T-cell (primary cell): Measurements from ENCODE around the gene GPER1. TPM values are rescaled to one million over a fixed set of nuclear protein-coding genes. Genes with fewer than 3 reads are reported as not detected.

Source experiments
- ATAC-seq, 4 experiments: fragments of 200-7000 bp in 3 of 4; fragments of 150-1000 bp in 1 of 4; cut with Tn5 transposase; replicated peaks in 1 of 4; 1 replicate in 3 of 4; 2 replicates in 1 of 4; pipeline ENCODE4 v1.10.0; 2021; ENCODE audit warnings: moderate library complexity in 3 of 4, mild to moderate bottlenecking in 2 of 4, moderate number of reproducible peaks in 1 of 4
- CTCF ChIA-PET, 2 donors: fragments of 300-600 bp; sonication (Branson Sonifier 250); formaldehyde crosslinking; loops; one replicate each; lab custom pipeline; 2022; ENCODE audit warnings: antibody characterized with exemption in 2 of 2; lab: Charles Lee
- POLR2A ChIA-PET, 2 donors: fragments of 300-600 bp; sonication (Branson Sonifier 250); formaldehyde crosslinking; loops; one replicate each; lab custom pipeline; 2022; ENCODE audit warnings: antibody characterized with exemption in 2 of 2; lab: Charles Lee
- DNase-seq, 35 experiments: peaks; one replicate each; pipeline versions ENCODE4 v3.0.0 to v3.0.0-alpha.2; 2013 to 2023
- H3K27ac ChIP-seq: one replicate; pipeline ENCODE4 v1.5.1; 2013; ENCODE audit warnings: low read length
- H3K27me3 ChIP-seq, 2 experiments: replicated peaks in 1 of 2; 1 replicate in 1 of 2; 2 replicates in 1 of 2; pipeline versions ENCODE4 v1.6.1 to v1.7.0; 2013; ENCODE audit warnings: low read length in 1 of 2, mixed read lengths in 1 of 2; ENCODE audit not compliant: control insufficient read depth in 2 of 2, insufficient read depth in 2 of 2; ENCODE audit errors: extremely low read depth in 1 of 2
- H3K36me3 ChIP-seq, 2 donors: 1 replicate in 1 of 2; 2 replicates in 1 of 2; pipeline versions ENCODE4 v1.6.1 to v1.7.0; 2013; ENCODE audit warnings: low read length in 1 of 2; ENCODE audit not compliant: control insufficient read depth in 2 of 2, insufficient read depth in 1 of 2; ENCODE audit errors: extremely low read depth in 1 of 2
- H3K4me1 ChIP-seq, 2 experiments: 1 replicate in 1 of 2; 2 replicates in 1 of 2; pipeline versions ENCODE4 v1.6.1 to v1.7.0; 2013; ENCODE audit warnings: low read length in 2 of 2, mixed read lengths in 1 of 2; ENCODE audit not compliant: insufficient read depth in 2 of 2, control insufficient read depth in 1 of 2; ENCODE audit errors: extremely low read depth in 1 of 2
- H3K4me3 ChIP-seq, 2 donors: 1 replicate in 1 of 2; 2 replicates in 1 of 2; pipeline versions ENCODE4 v1.5.1 to v1.7.0; 2013; ENCODE audit warnings: mild to moderate bottlenecking in 2 of 2, low read length in 1 of 2, moderate library complexity in 1 of 2; ENCODE audit not compliant: control insufficient read depth in 1 of 2; ENCODE audit errors: extremely low read depth in 1 of 2
- H3K9me3 ChIP-seq: 2 replicates; pipeline ENCODE4 v1.7.0; 2013
- H3K27ac Mint-ChIP-seq, 2 donors: one replicate each; pipeline ENCODE4 v1.8.0; 2020 to 2021; ENCODE audit warnings: mild to moderate bottlenecking in 2 of 2, mixed read lengths in 2 of 2
- H3K27me3 Mint-ChIP-seq, 2 donors: one replicate each; pipeline ENCODE4 v1.8.0; 2021 to 2022; ENCODE audit warnings: mixed read lengths in 2 of 2
- H3K36me3 Mint-ChIP-seq: one replicate; pipeline ENCODE4 v1.8.0; 2021; ENCODE audit warnings: mixed read lengths
- H3K4me1 Mint-ChIP-seq, 3 donors: one replicate each; pipeline ENCODE4 v1.8.0; 2020 to 2022; ENCODE audit warnings: mixed read lengths in 3 of 3, mild to moderate bottlenecking in 1 of 3
- H3K4me3 Mint-ChIP-seq, 3 donors: one replicate each; pipeline ENCODE4 v1.8.0; 2020 to 2022; ENCODE audit warnings: mild to moderate bottlenecking in 3 of 3, mixed read lengths in 3 of 3, moderate library complexity in 3 of 3
- H3K9me3 Mint-ChIP-seq, 3 donors: one replicate each; pipeline ENCODE4 v1.8.0; 2020 to 2022; ENCODE audit warnings: mixed read lengths in 3 of 3
- WGBS: methylation state at CpG from one replicate; pipeline ENCODE4 v1.1.5; 2013; ENCODE audit warnings: missing lambda C conversion rate; ENCODE audit not compliant: insufficient coverage; 5-methylcytosine and 5-hydroxymethylcytosine counted together
- total RNA-seq, 35 experiments: library from RNA in 6 of 35; stranded (reverse) in 6 of 35; fragments of 120-200 nt in 1 of 35; gene quantifications; one replicate each; pipeline versions ENCODE4 v1.2.1 to v1.2.4 and lab custom pipeline; 2013 to 2026

GPER1 gene
- total RNA-seq, 5 donors from 2014 or later (not counting 1 experiment from before 2014, with no cell fraction given) = 0.23 to 0.41 (median 0.26) TPM; not detected in 2

DNA sequence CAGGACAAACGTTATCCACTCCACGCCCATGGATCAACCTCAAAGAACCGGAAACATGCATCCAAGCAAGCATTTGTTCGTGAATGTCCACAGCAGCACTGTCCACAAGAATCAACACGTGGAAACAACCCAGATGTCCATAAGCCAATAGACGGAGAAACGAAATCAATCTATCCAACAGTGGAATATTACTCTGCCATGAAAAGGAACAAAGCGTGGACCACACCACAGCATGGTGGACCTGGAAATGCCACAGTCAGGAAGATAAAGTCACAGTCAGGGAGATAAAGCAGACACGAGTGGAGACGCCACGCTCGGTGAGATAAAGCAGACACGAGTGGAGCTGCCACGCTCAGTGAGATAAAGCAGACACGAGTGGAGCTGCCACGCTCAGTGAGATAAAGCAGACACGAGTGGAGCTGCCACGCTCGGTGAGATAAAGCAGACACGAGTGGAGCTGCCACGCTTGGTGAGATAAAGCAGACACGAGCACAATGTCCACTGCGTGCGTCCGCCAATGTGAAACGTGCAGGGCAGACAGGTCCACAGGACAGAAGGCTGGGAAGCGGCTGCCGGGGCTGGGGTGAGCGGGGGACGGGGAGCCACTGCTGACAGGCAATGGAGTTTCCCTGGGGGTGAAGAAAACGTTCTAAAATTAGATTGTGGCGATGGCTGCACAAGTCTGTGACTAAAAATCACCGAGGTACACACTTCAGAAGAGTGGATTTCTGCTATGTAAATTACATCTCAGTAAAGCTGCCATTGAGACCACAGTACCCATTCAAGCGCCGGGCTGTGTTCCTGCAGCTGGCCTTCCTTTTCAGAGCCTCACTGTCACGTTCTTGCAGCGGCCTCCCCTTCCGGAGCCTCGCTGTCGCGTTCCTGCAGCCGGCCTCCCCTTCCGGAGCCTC, 10.6 kb downstream of the GPER1 start:
- ATAC-seq (no peak), DNase-seq (no peak)
- Mint-ChIP-seq H3K27ac (no peak overlapping the region), H3K4me1 (peaks cover 0 to 9% (median 0%) of the 10 kb centered on the region in 3 donors), H3K9me3 (peaks cover 0 to 4% (median 0%) of the 10 kb centered on the region in 3 donors), H3K4me3 (no peak overlapping the region), H3K36me3 (peaks cover 21% of the 10 kb centered on the region), H3K27me3 (peaks cover 0 to 2% of the 10 kb centered on the region in 2 donors)
- POLR2A ChIA-PET = no interaction called here
- Histone ChIP-seq H3K9me3 (no peaks in the 10 kb centered on the region), H3K27ac (no peak overlapping the region), H3K4me3 (no peak overlapping the region), H3K27me3 (peaks cover 0 to 2% of the 10 kb centered on the region in 2 experiments), H3K4me1 (peaks cover 0 to 8% of the 10 kb centered on the region in 2 experiments), H3K36me3 (peaks cover 0 to 6% of the 10 kb centered on the region in 2 donors)
- CTCF ChIA-PET = no interaction called here
- WGBS = 93% methylated on average over 35 of the region's 43 CpGs

DNA sequence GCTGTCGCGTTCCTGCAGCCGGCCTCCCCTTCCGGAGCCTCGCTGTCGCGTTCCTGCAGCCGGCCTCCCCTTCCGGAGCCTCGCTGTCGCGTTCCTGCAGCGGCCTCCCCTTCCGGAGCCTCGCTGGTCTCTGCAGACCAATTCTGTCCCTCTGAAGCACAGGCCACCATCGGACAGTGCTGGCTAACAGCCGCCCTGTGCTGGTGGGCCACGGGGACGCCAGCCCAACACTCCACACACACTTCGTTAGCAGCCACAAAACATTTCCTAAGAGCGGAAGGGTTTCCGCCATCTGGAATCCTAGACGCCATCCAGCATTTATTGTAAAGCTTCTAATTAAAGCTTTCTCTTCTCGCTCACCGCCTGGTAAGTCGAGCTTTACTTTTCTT, 11.2 kb downstream of the GPER1 start:
- Histone ChIP-seq H3K4me3 (no peak overlapping the region), H3K27ac (no peak overlapping the region), H3K4me1 (peaks cover 0 to 15% of the 10 kb centered on the region in 2 experiments), H3K27me3 (peaks cover 0 to 2% of the 10 kb centered on the region in 2 experiments), H3K36me3 (peaks cover 0 to 6% of the 10 kb centered on the region in 2 donors), H3K9me3 (no peaks in the 10 kb centered on the region)
- Mint-ChIP-seq H3K4me1 (peaks cover 0 to 11% (median under 1%) of the 10 kb centered on the region in 3 donors), H3K27ac (no peak overlapping the region), H3K27me3 (peaks cover 0 to 2% of the 10 kb centered on the region in 2 donors), H3K4me3 (no peak overlapping the region), H3K36me3 (peaks cover 21% of the 10 kb centered on the region), H3K9me3 (peaks cover 0 to 4% (median 0%) of the 10 kb centered on the region in 3 donors)
- 93% methylated on average over 18 of the region's 26 CpGs for WGBS
- POLR2A ChIA-PET = no interaction called here
- DNase-seq (no peak), ATAC-seq (no peak)
- CTCF ChIA-PET = no interaction called here

DNA sequence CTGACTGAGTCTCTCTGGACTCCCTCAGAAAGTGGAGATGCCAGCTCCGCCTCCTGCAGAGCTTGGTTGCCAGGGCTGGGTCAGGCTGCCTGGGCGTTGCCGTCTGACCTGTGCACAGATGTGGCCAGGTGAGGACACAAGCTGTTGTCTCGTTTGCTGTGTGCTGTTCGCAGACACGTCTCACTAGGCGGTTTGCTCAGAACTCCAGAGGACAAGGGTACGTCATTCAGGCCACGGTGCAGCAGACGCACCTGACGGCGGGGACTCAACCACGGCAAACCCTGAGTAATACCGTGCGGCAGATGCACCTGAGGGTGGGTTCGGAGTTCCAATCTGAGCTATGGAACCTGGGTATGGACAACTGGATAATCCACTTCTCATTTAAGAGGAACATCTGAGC, 11.7 kb downstream of the GPER1 start:
- no peak overlapping the region for H3K4me3 ChIP-seq
- Mint-ChIP-seq H3K27ac (no peak overlapping the region), H3K4me1 (peaks cover 5 to 16% (median 5%) of the 10 kb centered on the region in 3 donors), H3K9me3 (peaks cover 0 to 4% (median 0%) of the 10 kb centered on the region in 3 donors), H3K27me3 (peaks cover 0 to 2% of the 10 kb centered on the region in 2 donors), H3K4me3 (no peak overlapping the region), H3K36me3 (peaks cover 21% of the 10 kb centered on the region)
- H3K4me1 ChIP-seq = peaks cover 0 to 15% of the 10 kb centered on the region in 2 experiments
- ChIA-PET CTCF (no interaction called here), POLR2A (no interaction called here)
- 96% methylated on average over 15 of the region's 16 CpGs for WGBS
- peaks cover 0 to 6% of the 10 kb centered on the region in 2 donors for H3K36me3 ChIP-seq
- ATAC-seq (no peak), DNase-seq (no peak)
- peaks cover 0 to 2% of the 10 kb centered on the region in 2 experiments for H3K27me3 ChIP-seq
- no peaks in the 10 kb centered on the region for H3K9me3 ChIP-seq
- H3K27ac ChIP-seq = no peak overlapping the region

DNA sequence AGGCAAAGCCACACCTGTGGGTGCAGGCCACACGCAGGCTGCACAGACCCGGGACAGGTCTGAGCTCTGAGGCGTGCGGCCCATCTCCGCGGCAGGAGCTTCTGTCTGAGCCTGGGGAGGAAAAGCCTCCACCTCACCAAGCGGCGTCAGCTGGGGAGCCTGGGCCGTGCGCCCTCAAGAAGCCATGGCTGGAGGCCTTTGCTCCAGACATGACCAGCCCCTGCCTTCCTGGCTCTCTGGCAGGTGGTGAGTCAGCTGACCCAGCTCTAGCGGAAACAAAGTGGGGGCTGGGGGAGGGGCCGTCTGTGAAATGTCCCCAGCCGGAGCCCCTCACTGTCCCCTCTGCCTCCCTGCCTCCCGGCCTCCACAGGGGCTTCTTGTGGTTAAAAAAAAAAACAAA, 12.5 kb downstream of the GPER1 start:
- H3K4me3 Mint-ChIP-seq = no peak overlapping the region
- Histone ChIP-seq H3K27ac (no peak overlapping the region), H3K4me3 (no peak overlapping the region), H3K4me1 (peaks cover 0 to 15% of the 10 kb centered on the region in 2 experiments), H3K36me3 (peaks cover 0 to 6% of the 10 kb centered on the region in 2 donors), H3K27me3 (peaks cover 0 to 2% of the 10 kb centered on the region in 2 experiments), H3K9me3 (no peaks in the 10 kb centered on the region)
- ChIA-PET CTCF (no interaction called here), POLR2A (no interaction called here)
- H3K27me3 Mint-ChIP-seq = peaks cover 0 to 2% of the 10 kb centered on the region in 2 donors
- no peak for DNase-seq
- no peak for ATAC-seq
- H3K36me3 Mint-ChIP-seq = peaks cover 21% of the 10 kb centered on the region
- H3K9me3 Mint-ChIP-seq = peaks cover 0 to 4% (median 0%) of the 10 kb centered on the region in 3 donors
- no peak overlapping the region for H3K27ac Mint-ChIP-seq
- peaks cover 11 to 23% (median 12%) of the 10 kb centered on the region in 3 donors for H3K4me1 Mint-ChIP-seq
- WGBS = 100% methylated on average over 2 of the region's 14 CpGs

DNA sequence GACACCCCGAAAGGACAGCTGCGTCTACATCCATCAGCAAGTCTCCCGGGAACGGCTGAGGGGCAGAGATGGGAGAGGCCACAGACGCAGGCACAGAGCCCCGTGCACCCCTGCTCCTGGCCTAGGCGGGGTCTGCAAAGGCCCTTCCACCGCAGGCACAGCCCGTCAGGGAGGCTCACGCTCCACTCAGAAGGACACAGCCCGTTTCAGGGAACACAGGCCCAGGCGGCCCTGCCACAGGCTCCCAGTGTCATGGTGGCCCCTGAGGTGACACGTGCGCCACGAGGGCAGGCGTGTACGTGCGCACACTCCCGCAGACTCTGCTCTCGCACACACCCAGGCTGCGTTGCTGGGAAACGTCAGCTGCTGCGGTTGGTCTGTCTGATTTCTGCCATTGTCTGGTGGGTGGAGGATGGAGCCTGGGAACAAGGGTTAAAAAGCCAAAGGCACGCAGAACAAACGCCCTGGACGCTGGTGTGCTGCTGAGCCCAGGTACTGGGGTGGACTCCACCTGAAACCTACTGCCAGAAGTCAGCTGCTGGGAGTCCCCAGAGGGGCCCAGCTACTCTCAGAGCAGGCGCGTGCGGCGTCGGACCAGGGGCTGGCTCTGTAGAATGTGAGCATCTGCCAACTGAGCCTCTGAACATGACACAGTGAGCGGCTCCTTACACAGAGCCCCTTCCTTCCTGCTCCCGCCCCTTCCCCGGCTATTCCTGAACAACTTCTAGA, 13.1 kb downstream of the GPER1 start:
- Mint-ChIP-seq H3K4me1 (peaks cover 12 to 23% (median 17%) of the 10 kb centered on the region in 3 donors), H3K27ac (no peak overlapping the region), H3K4me3 (no peak overlapping the region), H3K9me3 (peaks cover 0 to 4% (median 0%) of the 10 kb centered on the region in 3 donors), H3K27me3 (peaks cover 0 to 2% of the 10 kb centered on the region in 2 donors), H3K36me3 (peaks cover 21% of the 10 kb centered on the region)
- ChIA-PET CTCF (no interaction called here), POLR2A (no interaction called here)
- ATAC-seq (no peak), DNase-seq (no peak)
- Histone ChIP-seq H3K27ac (no peak overlapping the region), H3K4me1 (peaks cover 0 to 15% of the 10 kb centered on the region in 2 experiments), H3K9me3 (no peaks in the 10 kb centered on the region), H3K36me3 (peaks cover 0 to 6% of the 10 kb centered on the region in 2 donors), H3K4me3 (no peak overlapping the region), H3K27me3 (peaks cover 0 to 2% of the 10 kb centered on the region in 2 experiments)
- WGBS = 89% methylated on average over 33 of the region's 34 CpGs
